HL-60 (cell line): ENCODE measurements around the gene ORM2.

Source experiments
- DNase-seq, 2 experiments: peaks; one replicate each; pipeline ENCODE4 v3.0.0-alpha.2; 2010 to 2020; ENCODE audit warnings: low read depth in 1 of 2, low spot score in 1 of 2
- H3K27ac ChIP-seq: fragments of 250-450 bp; sonication (Bioruptor Pico); replicated peaks from 2 replicates; pipeline ENCODE4 v1.5.1; 2020; ENCODE audit warnings: mild to moderate bottlenecking, moderate library complexity
- H3K27me3 ChIP-seq: fragments of 250-450 bp; sonication (Bioruptor Pico); 2 replicates; pipeline ENCODE4 v1.5.1; 2021; ENCODE audit warnings: mild to moderate bottlenecking, moderate library complexity; ENCODE audit not compliant: insufficient read depth, poor library complexity, severe bottlenecking
- H3K4me3 ChIP-seq: replicated peaks from 2 replicates; pipeline ENCODE4 v1.5.1; 2011; ENCODE audit warnings: mild to moderate bottlenecking, control low read depth, low read length; ENCODE audit not compliant: insufficient read depth
- CTCF ChIP-seq: IDR thresholded peaks from one replicate; pipeline ENCODE4 v1.5.1; 2011; ENCODE audit warnings: low read length, control low read depth, inconsistent platforms; ENCODE audit not compliant: insufficient read depth
- GABPA ChIP-seq: IDR thresholded peaks from 2 replicates; pipeline ENCODE4 v1.6.1; 2012; ENCODE audit warnings: low read depth
- POLR2AphosphoS5 ChIP-seq: IDR thresholded peaks from 2 replicates; pipeline ENCODE4 v1.6.1; 2012; ENCODE audit warnings: low read depth
- REST ChIP-seq: IDR thresholded peaks from 2 replicates; pipeline ENCODE4 v1.6.1; 2012; ENCODE audit warnings: low read depth; ENCODE audit not compliant: insufficient replicate concordance
- SPI1 ChIP-seq: IDR thresholded peaks from 2 replicates; pipeline ENCODE4 v1.6.1; 2012; ENCODE audit warnings: low read depth, mild to moderate bottlenecking, borderline replicate concordance

Gene ORM2

GRCh38 chr9:114314256-114314867 is 15.3 kb upstream of the ORM2 start:
- no peaks in the 10 kb centered on the region for H3K27me3 ChIP-seq
- H3K4me3 ChIP-seq: no peak overlapping the region
- no peak overlapping the region for H3K27ac ChIP-seq
- TF ChIP-seq CTCF (no peak), SPI1 (no peak), GABPA (no peak), POLR2AphosphoS5 (no peak), REST (no peak)
- no peak for DNase-seq

DNA sequence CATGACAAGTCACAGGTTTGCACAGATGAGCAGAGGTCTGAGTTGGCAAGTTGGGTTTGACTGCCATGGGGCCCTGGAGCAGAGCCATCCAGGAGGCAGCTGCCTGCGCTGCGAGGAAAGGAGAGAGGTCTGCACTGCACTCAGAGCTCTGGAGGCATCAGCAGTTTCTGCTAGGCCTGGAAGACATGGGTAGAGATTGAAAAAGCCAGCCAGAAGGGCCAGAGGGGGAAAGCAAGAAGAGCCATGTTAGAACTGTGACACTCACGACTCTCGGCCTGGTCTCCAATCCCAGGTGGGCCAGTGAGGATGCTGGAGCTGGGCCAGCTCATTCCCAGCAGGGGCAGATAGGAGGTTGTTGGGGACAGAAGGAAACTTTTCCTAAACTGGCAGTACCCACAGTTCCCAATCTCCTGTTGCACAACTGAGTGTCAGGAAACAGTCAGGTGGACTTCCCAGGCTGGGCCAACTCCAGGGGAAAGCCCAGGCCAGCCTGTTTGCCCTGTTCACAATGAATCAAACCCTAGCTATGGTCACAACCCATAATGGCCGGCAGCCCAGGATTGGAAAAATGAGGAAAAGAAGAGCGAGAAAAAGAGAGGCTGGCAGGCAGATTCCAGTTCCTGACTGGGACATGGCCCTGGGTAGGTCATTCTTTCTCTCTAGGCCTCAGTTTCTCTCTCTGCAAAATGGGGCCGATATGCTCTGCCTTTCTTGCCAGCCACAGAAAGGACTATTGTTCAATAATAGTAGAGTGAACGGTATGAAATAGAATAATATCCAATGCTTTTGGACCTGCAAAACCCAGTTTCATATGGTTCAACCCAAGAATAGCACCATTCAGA is 14.6 kb upstream of the ORM2 start:
- Histone ChIP-seq H3K4me3 (no peak overlapping the region), H3K27me3 (no peaks in the 10 kb centered on the region), H3K27ac (no peak overlapping the region)
- TF ChIP-seq GABPA (no peak), POLR2AphosphoS5 (no peak), CTCF (no peak), REST (no peak), SPI1 (no peak)
- DNase-seq: no peak

DNA sequence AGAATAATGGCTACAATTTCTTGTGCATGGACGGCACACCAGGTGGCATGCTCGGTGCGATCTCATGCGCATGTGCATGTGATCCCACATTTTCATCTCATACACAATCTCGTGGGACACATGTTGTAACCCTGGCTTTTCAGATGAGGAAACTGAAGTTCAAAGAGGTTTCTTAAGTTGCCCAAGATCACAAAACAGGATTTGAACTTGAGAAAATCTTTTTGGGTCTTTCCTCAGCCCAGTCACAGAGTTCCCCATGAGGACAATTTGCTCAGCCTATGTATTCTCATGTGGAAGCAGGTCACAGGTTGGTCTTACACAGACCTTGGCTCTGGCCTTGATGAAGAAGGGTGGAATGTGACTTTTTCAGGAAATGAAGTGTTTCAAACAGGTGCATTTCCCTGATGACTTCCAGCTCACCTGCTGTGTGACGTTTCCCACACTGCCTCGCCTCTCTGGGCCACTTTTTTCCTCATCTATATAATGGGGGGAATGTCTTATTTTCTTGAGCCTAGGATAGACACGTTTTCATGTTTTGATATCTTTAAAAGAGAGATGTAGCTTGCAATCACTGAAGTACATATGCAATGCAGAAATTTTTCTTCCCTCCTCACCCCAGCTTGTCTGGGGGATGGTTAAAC is 13.8 kb upstream of the ORM2 start:
- Histone ChIP-seq H3K4me3 (no peak overlapping the region), H3K27ac (peak overlapping the region; percentile 18), H3K27me3 (no peaks in the 10 kb centered on the region)
- peak; percentile 74 to 77 for DNase-seq
- no peak for TF ChIP-seq POLR2AphosphoS5
- no peak for TF ChIP-seq CTCF
- TF ChIP-seq REST: no peak
- TF ChIP-seq GABPA: no peak
- no peak for TF ChIP-seq SPI1
